Stomach smooth muscle (tissue), 2 donors: ENCODE results near the gene CAVIN1.
"Not testable (repeated sequence)": the region's sequence is repeated elsewhere in the genome, so short reads cannot be mapped to it uniquely, and the experiment has no call there.

Experiments
- H3K27ac ChIP-seq: one replicate; pipeline ENCODE4 v1.7.0; 2013; ENCODE audit warnings: mild to moderate bottlenecking, low read length, inconsistent platforms
- H3K27me3 ChIP-seq, 2 donors: one replicate each; pipeline ENCODE4 v1.7.0; 2013; ENCODE audit warnings: low read length in 2 of 2; ENCODE audit not compliant: insufficient read depth in 2 of 2, control insufficient read depth in 1 of 2
- H3K36me3 ChIP-seq, 2 donors: one replicate each; pipeline ENCODE4 v1.7.0; 2013; ENCODE audit warnings: low read length in 2 of 2; ENCODE audit not compliant: control insufficient read depth in 2 of 2, insufficient read depth in 2 of 2
- H3K4me1 ChIP-seq: one replicate; pipeline ENCODE4 v1.7.0; 2013; ENCODE audit warnings: low read length; ENCODE audit not compliant: control insufficient read depth, insufficient read depth
- H3K4me3 ChIP-seq, 2 donors: one replicate each; pipeline ENCODE4 v1.7.0; 2013; ENCODE audit warnings: low read length in 2 of 2
- H3K9ac ChIP-seq, 2 donors: one replicate each; pipeline ENCODE4 v1.7.0; 2013; ENCODE audit warnings: low read length in 2 of 2, mild to moderate bottlenecking in 1 of 2
- H3K9me3 ChIP-seq, 2 donors: one replicate each; pipeline ENCODE4 v1.7.0; 2013; ENCODE audit warnings: low read length in 2 of 2; ENCODE audit not compliant: control insufficient read depth in 2 of 2
- donor health status: healthy.
- donor health status: Pancreatic carcinoma.

Gene CAVIN1

DNA sequence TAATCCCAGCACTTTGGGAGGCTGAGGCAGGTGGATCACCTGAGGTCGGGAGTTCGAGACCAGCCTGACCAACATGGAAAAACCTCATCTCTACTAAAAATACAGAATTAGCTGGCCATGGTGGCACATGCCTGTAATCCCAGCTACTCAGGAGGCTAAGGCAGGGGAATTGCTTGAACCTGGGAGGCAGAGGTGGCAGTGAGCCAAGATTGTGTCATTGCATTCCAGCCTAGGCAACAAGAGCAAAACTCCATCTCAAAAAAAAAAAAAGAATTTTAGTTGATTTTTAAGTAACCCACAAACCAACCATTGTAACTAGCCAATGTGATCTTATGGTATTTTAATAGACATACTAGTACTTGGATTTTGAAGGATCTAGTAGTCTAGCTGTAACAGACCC lies 62.7 kb downstream of the CAVIN1 start:
- peaks cover 26% of the 10 kb centered on the region for H3K4me1 ChIP-seq
- H3K9ac ChIP-seq, H3K27ac ChIP-seq, H3K9me3 ChIP-seq, H3K27me3 ChIP-seq, H3K36me3 ChIP-seq, H3K4me3 ChIP-seq: not testable (repeated sequence)

DNA sequence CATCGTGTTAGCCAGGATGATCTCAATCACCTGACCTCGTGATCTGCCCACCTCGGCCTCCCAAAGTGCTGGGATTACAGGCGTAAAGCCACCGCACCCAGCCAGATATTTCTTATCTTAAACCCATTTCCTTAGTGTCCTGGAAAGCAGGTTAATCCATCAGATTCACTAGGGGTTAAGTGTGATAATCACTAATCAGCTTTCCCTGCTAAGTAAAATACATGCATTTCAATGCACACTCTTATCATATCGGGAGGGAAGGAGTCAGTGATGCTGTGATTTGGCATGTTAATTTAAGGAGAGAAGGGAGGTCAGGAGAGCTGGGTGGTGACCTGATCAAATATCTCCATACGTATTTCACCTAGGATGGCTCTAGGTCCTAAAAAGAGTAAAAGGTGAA lies 63.9 kb downstream of the CAVIN1 start:
- H3K4me1 ChIP-seq, result peaks cover 26% of the 10 kb centered on the region
- H3K4me3 ChIP-seq, result no peak overlapping the region
- no peak overlapping the region for H3K27ac ChIP-seq
- H3K36me3 ChIP-seq, result no peaks in the 10 kb centered on the region
- H3K27me3 ChIP-seq, result no peaks in the 10 kb centered on the region
- H3K9me3 ChIP-seq, result no peaks in the 10 kb centered on the region
- H3K9ac ChIP-seq, result no peak overlapping the region

DNA sequence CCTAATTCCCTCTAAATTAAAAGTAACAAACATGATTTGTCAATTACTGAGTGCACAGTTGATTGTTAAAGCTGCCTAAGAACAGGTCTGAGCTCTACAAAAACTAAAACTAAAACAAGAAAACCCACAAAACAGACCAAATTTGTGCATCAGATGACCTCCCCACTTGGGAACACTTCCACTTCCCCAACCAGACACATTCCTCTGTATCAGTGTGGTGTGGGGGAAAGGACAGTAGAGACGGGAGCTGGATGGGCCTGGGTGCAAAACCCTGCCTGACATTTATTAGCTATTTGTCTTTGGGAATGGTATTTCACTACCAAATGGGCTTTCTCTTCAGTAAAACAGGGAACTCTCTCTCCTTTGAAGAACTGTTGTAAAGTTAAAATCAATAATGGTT lies 64.6 kb downstream of the CAVIN1 start:
- H3K27me3 ChIP-seq, result no peaks in the 10 kb centered on the region
- H3K27ac ChIP-seq, result no peak overlapping the region
- no peak overlapping the region for H3K4me3 ChIP-seq
- peaks cover 20% of the 10 kb centered on the region for H3K4me1 ChIP-seq
- H3K36me3 ChIP-seq, result no peaks in the 10 kb centered on the region
- H3K9me3 ChIP-seq, result no peaks in the 10 kb centered on the region
- no peak overlapping the region for H3K9ac ChIP-seq

DNA sequence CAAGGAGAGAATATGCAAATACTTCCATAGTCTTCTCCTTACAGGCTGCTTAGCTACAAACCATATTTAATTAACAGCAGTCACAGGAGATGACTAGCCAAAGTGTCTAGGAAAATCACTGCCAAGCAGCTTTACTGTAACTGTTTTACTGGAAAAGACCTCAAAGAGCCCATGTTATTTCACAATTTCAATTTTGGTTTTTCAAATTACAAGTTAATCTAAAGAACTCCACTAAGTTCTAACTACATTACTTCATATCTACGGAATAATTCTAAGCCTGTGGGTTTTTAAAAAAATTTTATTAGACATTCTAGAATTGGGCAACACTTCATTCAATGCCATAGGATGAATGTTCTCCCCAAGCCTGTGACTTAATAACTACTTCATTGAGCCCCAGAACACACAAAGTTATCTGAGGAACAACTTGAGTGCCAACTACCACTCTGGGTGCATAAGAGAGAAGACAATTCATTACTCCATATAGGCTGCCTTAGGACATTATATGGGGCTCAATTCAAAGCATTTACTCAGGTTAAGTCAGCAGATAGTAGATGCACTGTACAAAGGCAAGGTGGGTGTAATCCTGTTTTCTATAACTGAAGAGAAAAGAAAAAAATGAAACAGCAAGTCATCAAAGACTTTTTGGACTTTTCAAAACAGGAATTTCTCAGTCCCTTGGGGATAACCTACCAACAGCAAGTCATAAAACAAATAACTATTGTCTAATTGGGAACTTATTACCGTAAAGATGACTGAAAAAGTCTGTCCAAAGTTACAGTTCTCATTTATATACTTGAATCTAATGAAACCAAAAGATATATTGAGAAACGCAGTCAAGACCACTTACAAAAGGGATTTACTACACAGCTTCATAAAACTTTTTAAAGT lies 67.9 kb downstream of the CAVIN1 start:
- Histone ChIP-seq H3K4me1 (no peaks in the 10 kb centered on the region), H3K27ac (no peak overlapping the region)

More for the DNA sequence above, 67.9 kb downstream of the CAVIN1 start:
- H3K36me3 ChIP-seq, result no peaks in the 10 kb centered on the region
- H3K9ac ChIP-seq, result no peak overlapping the region
- no peaks in the 10 kb centered on the region for H3K27me3 ChIP-seq
- H3K9me3 ChIP-seq, result no peaks in the 10 kb centered on the region
- no peak overlapping the region for H3K4me3 ChIP-seq
